ENCODE data around the gene CORO2A.

GRCh38 chr9:98159301-98159700 lies 33.1 kb downstream of the CORO2A start:
- TF ChIP-seq CTCF (IDR thresholded peaks at IDR 0.05) (no peak), POLR2A (IDR thresholded peaks at IDR 0.05) (no peak), EP300 (IDR thresholded peaks at IDR 0.05) (no peak), POLR2AphosphoS5 (IDR thresholded peaks at IDR 0.05) (no peak)
